Muscle of leg (tissue), 11 donors: ENCODE data around the gene RBM10. TPM values are rescaled to one million over a fixed set of nuclear protein-coding genes. Genes with fewer than 3 reads are reported as not detected.

Source experiments
- DNase-seq: peaks from one replicate; pipeline ENCODE4 v3.0.0; 2013
- H3K27ac ChIP-seq: one replicate; pipeline ENCODE4 v1.5.1; 2013; ENCODE audit warnings: mild to moderate bottlenecking, low read length, control low read depth
- H3K27me3 ChIP-seq: one replicate; pipeline ENCODE4 v1.6.1; 2013; ENCODE audit warnings: low read length; ENCODE audit not compliant: control insufficient read depth, insufficient read depth
- H3K36me3 ChIP-seq: one replicate; pipeline ENCODE4 v1.6.1; 2013; ENCODE audit warnings: low read length; ENCODE audit not compliant: control insufficient read depth, insufficient read depth
- H3K4me1 ChIP-seq: one replicate; pipeline ENCODE4 v1.6.1; 2013; ENCODE audit warnings: low read length; ENCODE audit not compliant: control insufficient read depth, insufficient read depth
- H3K4me3 ChIP-seq: one replicate; pipeline ENCODE4 v1.5.1; 2013; ENCODE audit warnings: low read length, control low read depth
- H3K9me3 ChIP-seq: replicated peaks from 2 replicates; pipeline ENCODE4 v1.6.1; 2013; ENCODE audit warnings: low read depth, low read length; ENCODE audit not compliant: control insufficient read depth
- WGBS: methylation state at CpG from one replicate; pipeline ENCODE4 v1.1.5; 2013; ENCODE audit warnings: missing lambda C conversion rate; ENCODE audit not compliant: insufficient coverage; 5-methylcytosine and 5-hydroxymethylcytosine counted together
- polyA plus RNA-seq, 8 donors: library from polyadenylated mRNA; unstranded; fragments of 120-200 nt; gene quantifications; one replicate each; pipeline versions ENCODE4 v1.2.1 to v1.2.3, GENCODE V29; 2013; ENCODE audit warnings: inconsistent platforms in 1 of 8, low replicate concordance in 1 of 8; ENCODE audit not compliant: insufficient read length in 8 of 8, insufficient read depth in 1 of 8
- total RNA-seq: library from RNA; stranded (reverse); fragments of 120-200 nt; gene quantifications from one replicate; pipeline ENCODE4 v1.2.4, GENCODE V29; 2013

RBM10 gene
- total and polyA plus RNA-seq, 9 donors = 29.2 to 48.1 (median 41.1) TPM

GRCh38 chrX:47226531-47227333 lies 81.7 kb downstream of the RBM10 start:
- DNase-seq = no peak
- Histone ChIP-seq H3K36me3 (peaks cover 70% of the 10 kb centered on the region), H3K27ac (no peak overlapping the region), H3K4me3 (no peak overlapping the region), H3K9me3 (no peaks in the 10 kb centered on the region), H3K4me1 (no peaks in the 10 kb centered on the region), H3K27me3 (peaks cover 54% of the 10 kb centered on the region)
- WGBS = 96% methylated on average over 4 of the region's 19 CpGs

GRCh38 chrX:47227334-47227583 lies 82.2 kb downstream of the RBM10 start:
- H3K4me3 ChIP-seq = no peak overlapping the region
- no peak for DNase-seq
- H3K27ac ChIP-seq = no peak overlapping the region
- H3K9me3 ChIP-seq = no peaks in the 10 kb centered on the region
- H3K27me3 ChIP-seq = peaks cover 56% of the 10 kb centered on the region
- 93% methylated on average over 3 of the region's 9 CpGs for WGBS
- H3K4me1 ChIP-seq = peaks cover 2% of the 10 kb centered on the region
- H3K36me3 ChIP-seq = peaks cover 66% of the 10 kb centered on the region

GRCh38 chrX:47228550-47229270 lies 83.7 kb downstream of the RBM10 start:
- WGBS = 86% methylated on average over 9 of the region's 12 CpGs
- H3K4me3 ChIP-seq = no peak overlapping the region
- H3K27ac ChIP-seq = no peak overlapping the region
- peaks cover 5% of the 10 kb centered on the region for H3K4me1 ChIP-seq
- H3K27me3 ChIP-seq = peaks cover 64% of the 10 kb centered on the region
- no peaks in the 10 kb centered on the region for H3K9me3 ChIP-seq
- DNase-seq = no peak
- peaks cover 56% of the 10 kb centered on the region for H3K36me3 ChIP-seq

GRCh38 chrX:47229427-47229826 lies 84.4 kb downstream of the RBM10 start:
- no peak for DNase-seq
- H3K4me3 ChIP-seq = no peak overlapping the region
- H3K27ac ChIP-seq = no peak overlapping the region
- WGBS = 80% methylated on average over 1 of the region's 6 CpGs
- peaks cover 59% of the 10 kb centered on the region for H3K27me3 ChIP-seq
- peaks cover 5% of the 10 kb centered on the region for H3K4me1 ChIP-seq
- H3K9me3 ChIP-seq = no peaks in the 10 kb centered on the region
- H3K36me3 ChIP-seq = peaks cover 48% of the 10 kb centered on the region

GRCh38 chrX:47230136-47230868 lies 85.3 kb downstream of the RBM10 start:
- peaks cover 5% of the 10 kb centered on the region for H3K4me1 ChIP-seq
- WGBS = 89% methylated on average over 5 of the region's 5 CpGs
- no peaks in the 10 kb centered on the region for H3K9me3 ChIP-seq
- no peak overlapping the region for H3K27ac ChIP-seq
- peaks cover 40% of the 10 kb centered on the region for H3K36me3 ChIP-seq
- no peak overlapping the region for H3K4me3 ChIP-seq
- H3K27me3 ChIP-seq = peaks cover 59% of the 10 kb centered on the region
- DNase-seq = no peak

GRCh38 chrX:47231167-47231566 lies 86.1 kb downstream of the RBM10 start:
- peaks cover 31% of the 10 kb centered on the region for H3K36me3 ChIP-seq
- 77% methylated on average over 2 of the region's 2 CpGs for WGBS
- H3K27ac ChIP-seq = no peak overlapping the region
- no peak for DNase-seq
- H3K4me3 ChIP-seq = no peak overlapping the region
- no peaks in the 10 kb centered on the region for H3K9me3 ChIP-seq
- H3K27me3 ChIP-seq = peaks cover 52% of the 10 kb centered on the region
- H3K4me1 ChIP-seq = peaks cover 5% of the 10 kb centered on the region

- no peak for DNase-seq
- H3K27me3 ChIP-seq = peaks cover 48% of the 10 kb centered on the region
- H3K36me3 ChIP-seq = peaks cover 20% of the 10 kb centered on the region
- H3K9me3 ChIP-seq = no peaks in the 10 kb centered on the region
- H3K4me3 ChIP-seq = peak overlapping the region; percentile 83
- 60% methylated on average over 6 of the region's 8 CpGs for WGBS
- H3K27ac ChIP-seq = peak overlapping the region; percentile 100
- H3K4me1 ChIP-seq = peaks cover 5% of the 10 kb centered on the region
These were observed 87.3 kb downstream of the RBM10 start for GRCh38 chrX:47232197-47232802.

GRCh38 chrX:47232803-47233332 lies 87.8 kb downstream of the RBM10 start, which contains the start of gene USP11:
Gene USP11, plus strand, starts transcription at chrX:47233009. Its CDS starts 35 bp downstream, at chrX:47233044.
- Histone ChIP-seq H3K4me3 (peak within 1 kb of the TSS; percentile 83), H3K9me3 (no peaks in the 10 kb centered on the region), H3K36me3 (peaks cover 19% of the 10 kb centered on the region), H3K4me1 (peaks cover 5% of the 10 kb centered on the region), H3K27ac (peak within 1 kb of the TSS; percentile 100), H3K27me3 (peaks cover 49% of the 10 kb centered on the region)
- 12% methylated on average over 46 of the region's 46 CpGs for WGBS
- DNase-seq = peak; percentile 87

- WGBS = 12% methylated on average over 41 of the region's 51 CpGs
These were observed 88.5 kb downstream of the RBM10 start for GRCh38 chrX:47233333-47234113.

More at GRCh38 chrX:47233333-47234113, 88.5 kb downstream of the RBM10 start:
- Histone ChIP-seq H3K4me1 (peaks cover 5% of the 10 kb centered on the region), H3K27ac (peak overlapping the region; percentile 100), H3K4me3 (peak overlapping the region; percentile 83), H3K9me3 (no peaks in the 10 kb centered on the region), H3K27me3 (peaks cover 50% of the 10 kb centered on the region), H3K36me3 (peaks cover 16% of the 10 kb centered on the region)
- peak; percentile 98 for DNase-seq
